Type B pancreatic cell (in vitro differentiated cells): ENCODE data around the gene RIT2. TPM values are rescaled to one million over a fixed set of nuclear protein-coding genes. Genes with fewer than 3 reads are reported as not detected.

ENCODE experiments used
- DNase-seq: peaks from one replicate; pipeline ENCODE4 v3.0.0; 2021; ENCODE audit warnings: mixed read lengths; ENCODE audit not compliant: unreplicated experiment; ENCODE audit errors: extremely low spot score
- H3K27ac Mint-ChIP-seq: 2 replicates; pipeline ENCODE4 v1.8.0; 2021; ENCODE audit warnings: mild to moderate bottlenecking, mixed read lengths
- H3K27me3 Mint-ChIP-seq: 2 replicates; pipeline ENCODE4 v1.8.0; 2021; ENCODE audit warnings: mixed read lengths
- H3K36me3 Mint-ChIP-seq: 2 replicates; pipeline ENCODE4 v1.8.0; 2021; ENCODE audit warnings: mixed read lengths
- H3K4me1 Mint-ChIP-seq: one replicate; pipeline ENCODE4 v1.8.0; 2021; ENCODE audit warnings: mixed read lengths; ENCODE audit not compliant: unreplicated experiment
- H3K4me3 Mint-ChIP-seq: 2 replicates; pipeline ENCODE4 v1.8.0; 2021; ENCODE audit warnings: mild to moderate bottlenecking, mixed read lengths
- H3K9me3 Mint-ChIP-seq: 2 replicates; pipeline ENCODE4 v1.8.0; 2021; ENCODE audit warnings: mixed read lengths
- CTCF ChIP-seq: fragments of 200-600 bp; sonication (generic); conservative IDR thresholded peaks from 2 replicates; pipeline ENCODE4 v1.5.0; 2021; ENCODE audit warnings: antibody characterized with exemption, mild to moderate bottlenecking
- total RNA-seq: library from RNA; stranded (reverse); gene quantifications from 2 replicates; pipeline ENCODE4 v1.2.1, GENCODE V29; 2021; ENCODE audit warnings: low replicate concordance

Gene RIT2
- total RNA-seq, 1 donor from 2014 or later: not detected

DNA sequence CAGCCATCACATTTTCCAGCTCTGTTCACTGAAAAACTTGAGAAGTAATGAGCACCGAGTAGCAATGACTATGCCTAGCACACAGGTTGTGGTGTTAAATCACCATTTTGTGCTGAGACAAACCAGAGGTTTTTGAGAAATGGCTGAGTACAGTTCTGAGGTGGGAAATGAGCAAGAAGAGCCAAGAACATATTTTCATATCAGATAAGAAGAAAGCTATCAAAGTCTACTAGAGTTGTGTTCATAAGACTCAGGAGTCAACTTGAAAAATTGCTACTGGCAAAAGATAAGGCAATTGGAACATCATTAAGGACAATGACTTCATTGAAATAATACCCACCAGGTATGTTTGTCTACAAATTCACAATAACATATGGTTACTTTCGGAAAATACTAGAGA, 108.1 kb downstream of the RIT2 start:
- peaks cover 4% of the 10 kb centered on the region for H3K4me1 Mint-ChIP-seq
- DNase-seq: no peak
- H3K4me3 Mint-ChIP-seq: no peak overlapping the region
- H3K36me3 Mint-ChIP-seq: no peaks in the 10 kb centered on the region
- no peaks in the 10 kb centered on the region for H3K9me3 Mint-ChIP-seq
- no peak overlapping the region for H3K27ac Mint-ChIP-seq
- peaks cover 3% of the 10 kb centered on the region for H3K27me3 Mint-ChIP-seq
- TF ChIP-seq CTCF: no peak

DNA sequence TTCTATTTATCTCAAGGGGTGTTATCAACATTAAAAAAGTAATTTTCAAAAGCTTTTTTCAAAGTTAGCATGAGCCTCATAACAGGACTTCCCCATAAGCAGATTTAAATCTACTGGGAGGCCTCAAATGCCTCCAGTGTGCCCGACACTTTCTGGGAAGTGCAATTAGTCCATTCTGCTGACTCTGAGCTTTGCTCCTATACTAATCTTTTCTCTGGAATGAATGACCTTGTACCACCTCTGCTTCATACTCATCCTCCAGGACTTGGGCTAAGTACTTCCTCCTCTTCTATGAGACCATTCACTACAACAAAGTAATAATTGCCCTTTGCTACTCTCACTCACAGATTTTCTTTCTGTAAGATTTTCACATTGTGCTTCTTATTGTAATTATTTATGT, 111.1 kb downstream of the RIT2 start:
- H3K36me3 Mint-ChIP-seq: no peaks in the 10 kb centered on the region
- DNase-seq: no peak

DNA sequence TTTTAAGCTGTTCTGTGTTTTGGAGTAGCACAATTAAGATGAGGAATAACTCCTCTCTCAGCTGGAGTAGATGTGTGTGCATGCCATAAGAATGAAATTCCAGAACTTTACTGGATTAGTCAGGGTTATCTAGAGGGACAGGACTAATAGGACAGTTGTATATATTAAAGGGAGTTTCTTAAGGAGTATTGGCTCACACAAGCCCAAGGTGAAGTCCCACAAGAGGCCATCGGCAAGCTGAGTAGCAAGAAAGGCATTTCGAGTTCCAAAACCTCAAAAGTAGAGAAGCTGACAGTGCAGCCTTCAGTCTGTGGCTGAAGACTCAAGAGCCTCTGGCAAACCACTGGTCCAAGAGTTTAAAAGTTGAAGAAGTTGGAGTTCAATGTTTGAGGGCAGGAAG, 113.7 kb downstream of the RIT2 start:
- Mint-ChIP-seq H3K36me3 (no peaks in the 10 kb centered on the region), H3K9me3 (peaks cover 6% of the 10 kb centered on the region), H3K4me1 (peaks cover 4% of the 10 kb centered on the region), H3K4me3 (no peak overlapping the region), H3K27ac (no peak overlapping the region), H3K27me3 (peaks cover 3% of the 10 kb centered on the region)
- no peak for TF ChIP-seq CTCF
- DNase-seq: no peak

More for the DNA sequence above, 111.1 kb downstream of the RIT2 start:
- Mint-ChIP-seq H3K27me3 (peaks cover 3% of the 10 kb centered on the region), H3K9me3 (peaks cover 6% of the 10 kb centered on the region), H3K27ac (no peak overlapping the region), H3K4me1 (peaks cover 4% of the 10 kb centered on the region), H3K4me3 (no peak overlapping the region)
- no peak for TF ChIP-seq CTCF

DNA sequence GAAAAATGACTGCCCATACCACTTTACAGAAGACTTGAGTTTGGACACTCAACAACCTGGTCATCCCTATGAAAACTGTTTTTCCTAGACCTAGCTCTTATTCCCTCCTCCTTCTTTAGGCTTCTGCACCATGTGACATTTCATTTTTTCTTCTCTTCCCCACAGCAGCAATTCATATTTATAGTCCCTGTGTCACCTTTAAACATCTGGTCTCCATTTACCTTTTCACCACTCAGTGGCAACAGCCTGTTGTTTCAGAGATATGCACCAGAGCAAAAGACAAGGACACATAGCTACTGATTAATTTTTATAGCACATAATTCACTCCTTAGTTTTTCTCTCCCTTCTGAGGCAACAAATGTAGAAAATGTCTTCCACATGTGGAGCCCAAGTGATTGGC, 118.7 kb downstream of the RIT2 start:
- no peak for TF ChIP-seq CTCF
- Mint-ChIP-seq H3K27me3 (no peaks in the 10 kb centered on the region), H3K4me3 (no peak overlapping the region), H3K4me1 (no peaks in the 10 kb centered on the region), H3K27ac (no peak overlapping the region), H3K36me3 (no peaks in the 10 kb centered on the region), H3K9me3 (peaks cover 14% of the 10 kb centered on the region)
- DNase-seq: no peak

DNA sequence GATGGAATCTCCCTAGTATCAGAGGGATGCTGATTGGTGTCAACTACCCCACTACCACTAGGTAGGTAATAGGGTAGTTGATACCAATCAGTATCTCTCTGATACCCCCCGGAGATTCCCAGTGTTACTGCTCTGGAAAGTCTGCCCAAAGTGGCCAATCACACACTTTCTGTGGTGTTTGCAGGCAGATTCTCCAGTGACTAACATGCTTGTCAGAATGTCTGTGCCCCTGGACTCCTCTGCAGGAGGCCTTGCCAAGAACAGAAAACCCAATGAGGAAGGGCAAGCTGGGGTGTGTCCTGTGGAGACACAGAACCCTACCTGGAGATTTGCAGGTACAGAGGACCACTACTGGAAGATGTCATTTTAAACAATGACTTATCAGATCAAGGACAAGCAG, 135.1 kb downstream of the RIT2 start:
- no peak overlapping the region for H3K27ac Mint-ChIP-seq
- no peak for DNase-seq
- no peak for TF ChIP-seq CTCF
- H3K9me3 Mint-ChIP-seq: no peaks in the 10 kb centered on the region
- no peak overlapping the region for H3K4me3 Mint-ChIP-seq
- H3K36me3 Mint-ChIP-seq: no peaks in the 10 kb centered on the region
- H3K4me1 Mint-ChIP-seq: peaks cover 9% of the 10 kb centered on the region
- H3K27me3 Mint-ChIP-seq: no peaks in the 10 kb centered on the region

- no peak for TF ChIP-seq CTCF
- Mint-ChIP-seq H3K36me3 (peaks cover 3% of the 10 kb centered on the region), H3K9me3 (no peaks in the 10 kb centered on the region), H3K27me3 (no peaks in the 10 kb centered on the region), H3K4me3 (no peak overlapping the region), H3K27ac (no peak overlapping the region), H3K4me1 (peaks cover 9% of the 10 kb centered on the region)
- DNase-seq: no peak
These were observed 137.4 kb downstream of the RIT2 start for GRCh38 chr18:42977982-42978637.
